Stimulated activated naive B cell treated with anti-CD40 and anti-IgM and Interleukin-4, amounts not matched to agents 10 μg/mL and 1 μg/mL and 100 μg/mL, for 72 hours (primary cell): Measurements from ENCODE around the gene DLEU7.

ENCODE experiments used
- ATAC-seq, 2 donors: fragments of 150-1000 bp; cut with Tn5 transposase; replicated peaks; 2 replicates each; pipeline ENCODE4 v1.10.0; 2021; ENCODE audit warnings: moderate library complexity in 1 of 2
- DNase-seq: peaks from one replicate; pipeline ENCODE4 v3.0.0; 2021
- H3K27ac Mint-ChIP-seq: one replicate; pipeline ENCODE4 v1.8.0; 2022; ENCODE audit warnings: mild to moderate bottlenecking, mixed read lengths
- H3K27me3 Mint-ChIP-seq, 2 donors: one replicate each; pipeline ENCODE4 v1.8.0; 2022; ENCODE audit warnings: mixed read lengths in 2 of 2
- H3K36me3 Mint-ChIP-seq, 2 donors: one replicate each; pipeline ENCODE4 v1.8.0; 2022; ENCODE audit warnings: mixed read lengths in 2 of 2, mild to moderate bottlenecking in 1 of 2
- H3K4me1 Mint-ChIP-seq, 2 donors: one replicate each; pipeline ENCODE4 v1.8.0; 2022; ENCODE audit warnings: mixed read lengths in 2 of 2, mild to moderate bottlenecking in 1 of 2
- H3K4me3 Mint-ChIP-seq, 2 donors: one replicate each; pipeline ENCODE4 v1.8.0; 2022; ENCODE audit warnings: mild to moderate bottlenecking in 2 of 2, mixed read lengths in 2 of 2, moderate library complexity in 1 of 2
- H3K9me3 Mint-ChIP-seq, 2 donors: one replicate each; pipeline ENCODE4 v1.8.0; 2022; ENCODE audit warnings: mixed read lengths in 2 of 2, mild to moderate bottlenecking in 1 of 2

Gene DLEU7

GRCh38 chr13:50864492-50864891 is 21.0 kb upstream of the DLEU7 start:
- Mint-ChIP-seq H3K27ac (no peak overlapping the region), H3K9me3 (peaks cover 0 to 5% of the 10 kb centered on the region in 2 donors), H3K36me3 (peaks cover 1 to 7% of the 10 kb centered on the region in 2 donors), H3K4me1 (peaks cover 15 to 22% of the 10 kb centered on the region in 2 donors), H3K4me3 (no peak overlapping the region), H3K27me3 (no peaks in the 10 kb centered on the region)
- DNase-seq = no peak
- ATAC-seq = no peak

- H3K27me3 Mint-ChIP-seq = no peaks in the 10 kb centered on the region
- no peak for DNase-seq
- H3K4me3 Mint-ChIP-seq = no peak overlapping the region
- peaks cover 23 to 26% of the 10 kb centered on the region in 2 donors for H3K9me3 Mint-ChIP-seq
- H3K36me3 Mint-ChIP-seq = peaks cover 23 to 25% of the 10 kb centered on the region in 2 donors
- no peak for ATAC-seq
- peaks cover 3 to 4% of the 10 kb centered on the region in 2 donors for H3K4me1 Mint-ChIP-seq
- no peak overlapping the region for H3K27ac Mint-ChIP-seq
These were observed 12.2 kb upstream of the DLEU7 start for GRCh38 chr13:50855681-50856080.

GRCh38 chr13:50850445-50850844 is 7.0 kb upstream of the DLEU7 start:
- no peaks in the 10 kb centered on the region for H3K9me3 Mint-ChIP-seq
- no peak overlapping the region for H3K4me3 Mint-ChIP-seq
- ATAC-seq = no peak
- no peak overlapping the region for H3K27ac Mint-ChIP-seq
- H3K4me1 Mint-ChIP-seq = peaks cover 16 to 21% of the 10 kb centered on the region in 2 donors
- H3K36me3 Mint-ChIP-seq = peaks cover 0 to 1% of the 10 kb centered on the region in 2 donors
- no peak for DNase-seq
- no peaks in the 10 kb centered on the region for H3K27me3 Mint-ChIP-seq

DNA sequence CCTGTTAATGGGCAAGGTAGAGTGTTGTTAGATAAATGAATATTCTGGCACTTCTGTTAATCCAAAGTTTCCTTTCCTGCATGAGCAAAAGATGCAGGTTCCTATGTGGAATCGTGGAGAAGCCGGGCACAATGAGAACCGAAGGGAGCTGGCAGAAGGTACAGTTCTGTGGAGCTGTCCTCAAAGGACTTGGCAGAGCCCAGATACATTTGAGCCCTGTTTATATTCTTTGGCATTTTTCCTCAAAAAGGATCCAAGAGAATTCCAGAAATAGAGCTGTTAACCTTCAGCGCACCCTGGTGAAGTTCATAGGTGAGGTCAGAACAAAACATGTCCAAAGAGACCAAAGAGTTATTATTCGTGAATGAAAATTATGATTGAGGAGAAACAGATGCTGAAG is 4.0 kb upstream of the DLEU7 start:
- Mint-ChIP-seq H3K27me3 (peaks cover 0 to 7% of the 10 kb centered on the region in 2 donors), H3K4me1 (peaks cover 23 to 38% of the 10 kb centered on the region in 2 donors), H3K27ac (no peak overlapping the region), H3K9me3 (no peaks in the 10 kb centered on the region), H3K36me3 (peaks cover 0 to 3% of the 10 kb centered on the region in 2 donors), H3K4me3 (no peak overlapping the region)
- ATAC-seq = no peak
- no peak for DNase-seq

DNA sequence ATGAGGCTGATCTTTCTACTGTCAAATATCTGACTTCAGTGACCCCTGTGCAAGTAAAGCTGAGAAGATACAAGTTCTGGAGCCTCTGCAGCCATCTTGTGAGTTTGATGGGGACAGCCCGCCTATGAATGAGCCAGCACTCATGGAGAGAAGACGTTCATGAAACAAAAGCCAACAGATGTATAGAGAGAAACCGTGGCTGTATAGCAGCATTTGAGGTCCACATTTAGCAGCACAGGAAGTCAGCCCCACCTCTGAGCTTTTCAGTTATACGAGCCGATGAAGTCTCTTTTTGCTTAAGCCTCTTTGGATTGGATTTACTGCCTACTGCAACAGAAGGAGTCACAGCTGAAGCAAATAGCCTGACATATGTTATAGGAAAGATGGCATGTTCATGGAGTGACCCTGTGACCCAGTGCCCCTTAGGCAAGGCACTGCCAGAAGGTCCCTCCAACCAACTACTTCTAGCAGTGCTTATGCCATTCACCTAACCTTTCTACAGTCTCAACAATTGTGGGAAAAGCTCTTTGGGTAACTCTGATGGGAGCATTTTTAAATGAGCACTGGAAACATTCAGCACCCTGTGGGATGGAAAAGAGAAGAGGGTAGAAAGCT is 3.5 kb upstream of the DLEU7 start:
- H3K9me3 Mint-ChIP-seq = no peaks in the 10 kb centered on the region
- peaks cover 0 to 11% of the 10 kb centered on the region in 2 donors for H3K27me3 Mint-ChIP-seq
- H3K4me1 Mint-ChIP-seq = peaks cover 24 to 42% of the 10 kb centered on the region in 2 donors
- H3K4me3 Mint-ChIP-seq = no peak overlapping the region
- H3K36me3 Mint-ChIP-seq = peaks cover 0 to 3% of the 10 kb centered on the region in 2 donors
- ATAC-seq (peak in 1 of 2 donors; percentile 27), DNase-seq (no peak)
- H3K27ac Mint-ChIP-seq = peak overlapping the region; percentile 26

- Mint-ChIP-seq H3K27me3 (peaks cover 0 to 11% of the 10 kb centered on the region in 2 donors), H3K4me3 (no peak overlapping the region), H3K4me1 (peaks cover 28 to 53% of the 10 kb centered on the region in 2 donors), H3K27ac (no peak overlapping the region), H3K36me3 (peaks cover 0 to 3% of the 10 kb centered on the region in 2 donors), H3K9me3 (no peaks in the 10 kb centered on the region)
- DNase-seq (no peak), ATAC-seq (no peak)
These were observed 1.7 kb upstream of the DLEU7 start for GRCh38 chr13:50845211-50845610.

DNA sequence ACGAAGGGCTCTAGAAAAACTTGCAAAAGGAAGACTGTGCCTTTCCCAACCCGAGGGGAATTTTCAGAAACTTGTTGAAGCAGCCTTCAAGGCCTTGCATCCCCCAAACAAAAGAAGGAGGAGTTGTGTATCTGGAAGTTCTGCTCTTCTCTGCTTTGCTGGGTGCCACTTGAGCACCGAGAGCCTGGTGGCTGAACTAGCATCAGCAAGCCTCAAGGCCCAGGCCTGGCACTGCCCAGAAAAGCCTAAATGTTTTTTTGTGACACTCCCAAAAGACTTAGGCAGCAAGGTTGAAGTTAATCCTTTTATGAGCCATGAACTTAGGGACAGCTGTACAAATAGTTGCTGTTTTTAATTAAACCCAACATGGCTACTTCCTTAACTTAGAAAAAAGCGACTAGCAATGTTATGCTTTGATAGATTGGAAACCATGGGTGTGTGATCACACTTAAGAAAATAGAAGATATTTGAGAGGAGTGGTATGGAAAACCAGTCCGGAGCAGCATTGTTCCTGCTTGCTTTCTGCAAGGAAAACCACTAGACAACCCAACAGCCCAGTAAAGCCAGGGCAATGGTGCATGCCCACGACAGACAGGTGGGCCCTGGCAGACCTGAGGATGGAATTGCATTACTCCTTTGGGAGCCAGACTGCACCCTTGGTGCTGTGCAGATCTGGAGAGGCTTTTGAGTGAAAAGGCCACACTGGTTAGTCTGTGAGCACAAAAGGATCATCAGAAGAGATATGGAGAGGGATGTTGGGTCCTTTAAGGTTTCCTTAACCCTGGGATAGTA is 788 bp upstream of the DLEU7 start:
- H3K27me3 Mint-ChIP-seq = peaks cover 0 to 11% of the 10 kb centered on the region in 2 donors
- peak overlapping the region; percentile 75 to 76 for H3K4me3 Mint-ChIP-seq
- peak overlapping the region; percentile 84 for H3K27ac Mint-ChIP-seq

DNA sequence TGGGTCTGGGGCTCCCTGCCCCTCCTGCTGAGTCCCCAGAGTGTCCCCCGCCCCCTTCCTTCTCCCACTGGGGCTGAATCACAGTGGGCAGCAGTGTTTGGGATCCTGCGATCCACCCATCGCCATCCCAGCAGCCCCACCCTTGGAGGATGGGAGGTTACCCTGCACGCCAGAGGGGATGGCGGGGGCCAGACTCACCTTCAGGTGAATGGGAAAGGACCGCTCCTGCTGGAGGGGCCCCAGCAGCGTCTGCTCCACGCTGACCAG is 569 bp downstream of the DLEU7 start:
- ATAC-seq = peak in 1 of 2 donors; percentile 13

More for the DNA sequence above, 788 bp upstream of the DLEU7 start:
- no peak for DNase-seq
- H3K9me3 Mint-ChIP-seq = no peaks in the 10 kb centered on the region
- peaks cover 29 to 58% of the 10 kb centered on the region in 2 donors for H3K4me1 Mint-ChIP-seq
- H3K36me3 Mint-ChIP-seq = peaks cover 0 to 3% of the 10 kb centered on the region in 2 donors
- ATAC-seq = no peak

GRCh38 chr13:50842251-50842989 is 1.1 kb downstream of the DLEU7 start:
- Mint-ChIP-seq H3K27me3 (peaks cover 0 to 11% of the 10 kb centered on the region in 2 donors), H3K9me3 (no peaks in the 10 kb centered on the region), H3K27ac (no peak overlapping the region), H3K4me1 (peaks cover 29 to 56% of the 10 kb centered on the region in 2 donors), H3K36me3 (peaks cover 0 to 3% of the 10 kb centered on the region in 2 donors), H3K4me3 (peak overlapping the region; percentile 59 to 73)
- DNase-seq (no peak), ATAC-seq (no peak)

More for the DNA sequence above, 569 bp downstream of the DLEU7 start:
- no peak overlapping the region for H3K27ac Mint-ChIP-seq
- H3K27me3 Mint-ChIP-seq = peaks cover 0 to 11% of the 10 kb centered on the region in 2 donors
- peaks cover 0 to 3% of the 10 kb centered on the region in 2 donors for H3K36me3 Mint-ChIP-seq
- peaks cover 29 to 58% of the 10 kb centered on the region in 2 donors for H3K4me1 Mint-ChIP-seq
- peak overlapping the region; percentile 59 to 73 for H3K4me3 Mint-ChIP-seq
- H3K9me3 Mint-ChIP-seq = no peaks in the 10 kb centered on the region
- no peak for DNase-seq

DNA sequence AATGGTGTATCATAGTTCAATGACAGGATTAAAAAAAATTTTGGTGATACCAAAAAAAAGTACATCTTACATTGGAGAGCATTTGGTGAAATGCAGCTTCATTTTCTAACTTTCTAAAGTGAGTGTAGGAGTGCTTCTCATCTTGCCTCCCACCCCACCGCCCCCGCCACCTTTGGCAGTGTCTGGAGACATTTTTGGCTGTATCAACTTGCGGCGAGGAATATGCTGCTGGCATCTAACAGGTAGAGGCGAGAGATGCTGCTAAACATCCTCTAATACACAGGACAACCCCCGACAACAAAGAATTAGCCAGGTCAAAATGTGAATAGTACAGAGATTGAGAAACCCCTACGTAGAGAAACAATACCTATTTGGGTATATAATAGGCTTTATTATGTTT is 1.7 kb downstream of the DLEU7 start:
- Mint-ChIP-seq H3K9me3 (no peaks in the 10 kb centered on the region), H3K36me3 (peaks cover 0 to 3% of the 10 kb centered on the region in 2 donors), H3K27me3 (peaks cover 0 to 11% of the 10 kb centered on the region in 2 donors), H3K27ac (no peak overlapping the region), H3K4me3 (no peak overlapping the region), H3K4me1 (peaks cover 23 to 49% of the 10 kb centered on the region in 2 donors)
- no peak for DNase-seq
- ATAC-seq = no peak

- peaks cover 0 to 11% of the 10 kb centered on the region in 2 donors for H3K27me3 Mint-ChIP-seq
- H3K27ac Mint-ChIP-seq = no peak overlapping the region
- H3K4me1 Mint-ChIP-seq = peaks cover 13 to 38% of the 10 kb centered on the region in 2 donors
These were observed 3.2 kb downstream of the DLEU7 start for GRCh38 chr13:50840284-50840683.

GRCh38 chr13:50839828-50840227 is 3.7 kb downstream of the DLEU7 start:
- Mint-ChIP-seq H3K4me3 (no peak overlapping the region), H3K27me3 (peaks cover 0 to 11% of the 10 kb centered on the region in 2 donors), H3K9me3 (no peaks in the 10 kb centered on the region), H3K36me3 (peaks cover 0 to 3% of the 10 kb centered on the region in 2 donors), H3K27ac (no peak overlapping the region), H3K4me1 (peaks cover 11 to 38% of the 10 kb centered on the region in 2 donors)
- no peak for ATAC-seq
- DNase-seq = no peak

More at GRCh38 chr13:50840284-50840683, 3.2 kb downstream of the DLEU7 start:
- Mint-ChIP-seq H3K36me3 (peaks cover 0 to 3% of the 10 kb centered on the region in 2 donors), H3K9me3 (no peaks in the 10 kb centered on the region), H3K4me3 (peak overlapping the region in 1 of 2 donors; percentile 23)
- DNase-seq (no peak), ATAC-seq (peak; percentile 65 to 67)

GRCh38 chr13:50838701-50839100 is 4.8 kb downstream of the DLEU7 start:
- no peak overlapping the region for H3K27ac Mint-ChIP-seq
- no peak overlapping the region for H3K4me3 Mint-ChIP-seq
- peaks cover 3 to 4% of the 10 kb centered on the region in 2 donors for H3K9me3 Mint-ChIP-seq
- peaks cover 0 to 8% of the 10 kb centered on the region in 2 donors for H3K27me3 Mint-ChIP-seq
- ATAC-seq (no peak), DNase-seq (no peak)
- H3K36me3 Mint-ChIP-seq = peaks cover 5 to 7% of the 10 kb centered on the region in 2 donors
- peaks cover 8 to 28% of the 10 kb centered on the region in 2 donors for H3K4me1 Mint-ChIP-seq

- no peak for DNase-seq
- Mint-ChIP-seq H3K9me3 (peaks cover 4% of the 10 kb centered on the region in 2 donors), H3K27ac (no peak overlapping the region)
These were observed 5.5 kb downstream of the DLEU7 start for GRCh38 chr13:50838031-50838430.

More at GRCh38 chr13:50838031-50838430, 5.5 kb downstream of the DLEU7 start:
- peaks cover 8 to 26% of the 10 kb centered on the region in 2 donors for H3K4me1 Mint-ChIP-seq
- ATAC-seq = no peak
- peaks cover 0 to 7% of the 10 kb centered on the region in 2 donors for H3K27me3 Mint-ChIP-seq
- no peak overlapping the region for H3K4me3 Mint-ChIP-seq
- H3K36me3 Mint-ChIP-seq = peaks cover 5 to 7% of the 10 kb centered on the region in 2 donors
